Epithelial cell of proximal tubule (primary cell): ENCODE results near the gene PRR5L. TPM values are rescaled to one million over a fixed set of nuclear protein-coding genes. Genes with fewer than 3 reads are reported as not detected.

Source experiments
- DNase-seq: peaks from one replicate; pipeline ENCODE4 v3.0.0-alpha.2; 2011; ENCODE audit warnings: low read depth
- H3K4me3 ChIP-seq: 2 replicates; pipeline ENCODE4 v1.5.1; 2011; ENCODE audit warnings: low read depth, mild to moderate bottlenecking, low read length
- total RNA-seq: library from RNA; depleted of rRNA; stranded (reverse); fragments of >200 nt; gene quantifications from 2 replicates; pipeline ENCODE4 v1.2.3, GENCODE V29; 2015
- TF ChIP-seq, protein P1 (sequence below): conservative IDR thresholded peaks from 2 replicates; pipeline ENCODE4 v1.5.1; 2012; ENCODE audit warnings: low read depth, mild to moderate bottlenecking, low read length

PRR5L gene
- total RNA-seq, 1 donor from 2014 or later: 5.9 TPM

DNA sequence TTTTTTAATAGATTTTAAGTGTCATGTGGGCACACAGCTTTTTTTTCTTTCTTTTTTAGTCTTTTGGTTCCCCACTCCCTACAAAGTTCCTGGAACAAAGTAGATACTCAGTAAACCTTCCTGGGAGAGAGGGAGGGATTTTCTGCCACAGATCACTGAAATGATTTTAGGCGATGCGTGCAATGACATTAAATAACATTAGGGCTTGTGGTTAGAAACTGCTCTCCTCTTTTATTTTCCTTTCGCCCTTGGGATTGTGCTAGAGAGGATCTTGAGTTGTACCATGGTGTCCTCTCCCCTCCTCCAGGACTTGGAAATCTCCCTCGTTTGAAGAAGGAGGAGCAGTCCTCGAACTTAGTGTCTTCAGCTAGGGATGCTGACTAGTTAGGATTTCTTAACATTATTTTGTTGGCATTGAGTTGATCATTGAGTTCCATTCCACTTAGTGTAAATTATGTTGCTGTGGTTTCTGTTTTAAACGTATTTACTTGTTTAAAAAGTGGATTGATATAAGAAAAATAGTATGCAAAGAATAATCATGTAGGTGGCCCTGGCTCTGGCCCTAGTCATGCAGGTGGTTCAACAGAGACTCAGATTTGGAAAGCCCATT lies 125.6 kb downstream of the PRR5L start:
- no peak overlapping the region for H3K4me3 ChIP-seq
- no peak for DNase-seq

DNA sequence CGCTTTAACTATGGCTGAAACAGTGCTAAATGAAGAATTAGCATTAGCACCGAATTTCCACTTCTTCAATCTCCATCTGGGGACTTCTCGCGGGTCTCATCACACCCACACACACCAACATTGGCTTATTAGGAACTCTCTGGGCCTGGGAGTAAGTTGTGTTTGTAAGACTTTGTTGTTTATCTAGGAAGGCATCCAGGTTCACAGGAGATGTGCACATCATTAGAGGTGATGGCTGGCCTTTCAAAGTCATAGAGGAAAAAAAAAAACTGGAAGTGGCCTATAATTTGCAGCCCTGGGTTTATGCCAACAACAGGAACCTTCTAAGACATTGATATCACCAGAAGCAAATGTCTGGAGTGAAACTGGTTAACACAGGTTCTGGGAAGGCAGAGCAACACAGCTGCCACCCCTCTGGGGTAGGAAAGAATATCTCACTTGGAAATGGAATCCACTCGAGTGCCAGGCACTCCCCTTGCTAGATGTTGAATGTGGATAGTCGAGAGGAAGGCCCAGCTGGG lies 129.5 kb downstream of the PRR5L start:
- DNase-seq: no peak
- TF ChIP-seq, protein P1, sequence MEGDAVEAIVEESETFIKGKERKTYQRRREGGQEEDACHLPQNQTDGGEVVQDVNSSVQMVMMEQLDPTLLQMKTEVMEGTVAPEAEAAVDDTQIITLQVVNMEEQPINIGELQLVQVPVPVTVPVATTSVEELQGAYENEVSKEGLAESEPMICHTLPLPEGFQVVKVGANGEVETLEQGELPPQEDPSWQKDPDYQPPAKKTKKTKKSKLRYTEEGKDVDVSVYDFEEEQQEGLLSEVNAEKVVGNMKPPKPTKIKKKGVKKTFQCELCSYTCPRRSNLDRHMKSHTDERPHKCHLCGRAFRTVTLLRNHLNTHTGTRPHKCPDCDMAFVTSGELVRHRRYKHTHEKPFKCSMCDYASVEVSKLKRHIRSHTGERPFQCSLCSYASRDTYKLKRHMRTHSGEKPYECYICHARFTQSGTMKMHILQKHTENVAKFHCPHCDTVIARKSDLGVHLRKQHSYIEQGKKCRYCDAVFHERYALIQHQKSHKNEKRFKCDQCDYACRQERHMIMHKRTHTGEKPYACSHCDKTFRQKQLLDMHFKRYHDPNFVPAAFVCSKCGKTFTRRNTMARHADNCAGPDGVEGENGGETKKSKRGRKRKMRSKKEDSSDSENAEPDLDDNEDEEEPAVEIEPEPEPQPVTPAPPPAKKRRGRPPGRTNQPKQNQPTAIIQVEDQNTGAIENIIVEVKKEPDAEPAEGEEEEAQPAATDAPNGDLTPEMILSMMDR: no peak
- no peak overlapping the region for H3K4me3 ChIP-seq

More for the DNA sequence above, 125.6 kb downstream of the PRR5L start:
- TF ChIP-seq, protein P1: no peak

DNA sequence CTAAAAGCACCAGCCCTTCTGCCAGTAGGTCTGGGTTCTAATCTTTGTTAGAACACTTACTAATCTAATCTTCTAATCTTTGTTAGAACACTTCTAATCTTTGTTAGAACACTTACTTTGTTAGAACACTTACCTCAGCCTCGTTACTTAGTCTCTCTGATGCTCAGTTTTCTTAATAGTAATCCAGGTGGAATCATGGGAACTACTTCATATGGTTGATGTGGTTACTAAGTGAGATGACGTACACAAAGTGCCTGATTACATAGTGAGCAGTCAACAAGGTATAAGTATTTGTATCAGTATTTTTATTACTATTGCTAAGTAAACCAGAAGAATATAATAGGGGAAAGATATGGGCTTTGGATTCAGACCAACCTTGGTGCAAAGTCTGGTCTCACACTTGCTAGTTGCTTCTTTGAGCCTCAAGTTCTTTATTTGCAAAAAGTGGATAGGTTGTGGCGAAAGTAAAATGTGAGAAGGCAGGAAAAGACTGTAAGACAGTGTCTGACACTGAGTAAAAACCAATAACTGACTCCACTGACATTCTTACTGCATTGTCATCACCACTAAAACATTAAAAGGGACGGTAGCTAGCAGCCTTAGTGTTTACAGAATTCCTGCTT lies 130.2 kb downstream of the PRR5L start:
- TF ChIP-seq, protein P1: no peak

DNA sequence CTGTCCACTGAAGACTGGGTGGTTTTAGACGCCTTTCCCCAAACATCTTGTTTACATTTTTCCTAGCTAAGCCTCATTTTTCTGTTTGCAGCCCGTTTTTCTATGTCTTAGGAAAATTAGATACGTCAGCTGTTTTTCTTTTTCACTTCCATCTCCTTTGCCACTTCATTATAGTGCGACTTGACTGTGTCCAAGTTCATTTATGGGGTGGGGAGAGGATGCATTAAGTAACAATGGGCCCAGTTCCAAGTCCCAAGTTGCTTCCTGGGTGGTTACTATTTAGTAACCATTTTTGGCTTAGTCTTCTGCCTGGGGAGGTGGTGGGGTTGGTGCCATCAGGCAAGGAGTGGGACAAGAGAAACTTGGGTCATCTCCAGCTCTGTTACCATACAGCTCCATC lies 131.0 kb downstream of the PRR5L start:
- TF ChIP-seq, protein P1: no peak
- no peak overlapping the region for H3K4me3 ChIP-seq
- no peak for DNase-seq

More for the DNA sequence above, 130.2 kb downstream of the PRR5L start:
- H3K4me3 ChIP-seq: no peak overlapping the region
- DNase-seq: no peak

DNA sequence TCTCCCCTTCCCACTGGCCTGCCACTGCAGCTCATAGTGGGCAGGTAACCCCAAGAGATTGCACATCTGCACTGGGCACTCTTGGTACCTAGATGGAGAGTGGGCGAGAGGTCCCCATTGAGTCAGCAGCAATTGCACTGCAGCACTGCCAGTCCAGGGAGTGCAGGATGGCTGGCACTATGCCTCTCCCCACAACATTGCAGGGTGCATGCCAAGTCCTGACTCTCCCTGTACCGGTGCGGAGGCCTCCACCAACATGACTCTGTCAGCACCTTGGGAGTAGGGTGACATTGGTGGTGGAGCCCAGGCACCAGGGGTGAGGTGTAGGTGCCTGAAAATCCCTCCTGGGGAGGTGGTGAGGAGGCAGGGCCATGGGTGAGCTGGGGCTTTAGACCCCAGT lies 131.8 kb downstream of the PRR5L start:
- no peak for DNase-seq

DNA sequence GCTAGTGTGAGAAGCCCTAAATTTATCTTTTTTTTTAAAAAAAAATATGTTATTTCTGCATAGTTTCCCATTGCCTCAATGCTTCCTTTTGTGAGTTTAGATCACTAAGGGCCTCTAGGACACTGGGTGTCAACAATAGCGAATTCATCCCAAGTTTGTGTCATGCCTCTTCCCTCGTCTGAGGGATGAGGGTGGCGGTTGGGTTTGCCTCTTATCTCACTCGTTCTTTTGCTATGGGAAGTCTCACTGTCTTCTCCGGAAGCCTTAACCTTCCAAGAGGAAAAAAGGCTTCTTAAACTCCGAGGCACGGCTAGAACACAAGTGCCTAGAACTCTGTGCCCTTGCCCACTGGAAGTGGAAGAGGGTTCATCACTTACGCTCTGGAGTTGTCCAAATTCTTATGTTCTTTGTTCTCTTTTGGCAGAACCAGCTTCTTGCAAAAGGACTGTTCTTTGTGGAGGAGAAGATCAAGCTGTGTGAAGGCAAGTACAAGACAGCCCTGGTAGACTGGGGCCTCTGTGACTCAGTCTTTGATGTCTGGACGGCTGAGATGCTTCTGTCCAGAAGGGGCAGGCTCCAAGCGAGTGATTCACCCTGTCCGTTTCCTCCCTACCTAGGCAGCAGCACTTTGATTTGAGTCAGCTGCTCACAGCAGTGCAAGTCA lies 135.5 kb downstream of the PRR5L start:
- TF ChIP-seq, protein P1: peak; percentile 36
- no peak overlapping the region for H3K4me3 ChIP-seq

More for the DNA sequence above, 131.8 kb downstream of the PRR5L start:
- H3K4me3 ChIP-seq: no peak overlapping the region
- TF ChIP-seq, protein P1: no peak

More for the DNA sequence above, 135.5 kb downstream of the PRR5L start:
- peak; percentile 78 for DNase-seq
